Measurements from ENCODE around the gene CDC26. TPM values are rescaled to one million over a fixed set of nuclear protein-coding genes. Genes with fewer than 3 reads are reported as not detected.

The CDC26 gene
- total RNA-seq, 3 donors from 2014 or later: 19.3 to 45.8 (median 25.9) TPM

GRCh38 chr9:113293285-113293878 is 18.0 kb upstream of the CDC26 start:
- Histone ChIP-seq H3K4me1 (ENCODE audit: low read depth) (no peaks in the 10 kb centered on the region), H3K36me3 (ENCODE audit: low read depth) (peaks cover 11% of the 10 kb centered on the region), H3K4me3 (no peak overlapping the region), H3K9me3 (no peaks in the 10 kb centered on the region)
- intact Hi-C loops (cut with DNase I, micrococcal nuclease): no loop called here
- TF ChIP-seq CTCF (IDR thresholded peaks at IDR 0.05): no peak
- DNase-seq (no peak), ATAC-seq (no peak)

- DNase-seq (no peak), ATAC-seq (no peak)
- H3K36me3 ChIP-seq (ENCODE audit: low read depth): peaks cover 17% of the 10 kb centered on the region
- TF ChIP-seq CTCF (IDR thresholded peaks at IDR 0.05): no peak
- no peak overlapping the region for H3K4me3 ChIP-seq
- no peaks in the 10 kb centered on the region for H3K9me3 ChIP-seq
- intact Hi-C loops (cut with DNase I, micrococcal nuclease): no loop called here
- H3K4me1 ChIP-seq (ENCODE audit: low read depth): no peaks in the 10 kb centered on the region
These were observed 14.8 kb upstream of the CDC26 start for GRCh38 chr9:113290052-113290607.

- no peak for TF ChIP-seq CTCF (IDR thresholded peaks at IDR 0.05)
- H3K9me3 ChIP-seq: no peaks in the 10 kb centered on the region
- ATAC-seq (peak; percentile 97), DNase-seq (peak in 1 of 3 donors; percentile 76)
- no peak overlapping the region for H3K4me3 ChIP-seq
- intact Hi-C loops (cut with DNase I, micrococcal nuclease): no loop called here
- no peaks in the 10 kb centered on the region for H3K4me1 ChIP-seq (ENCODE audit: low read depth)
- H3K36me3 ChIP-seq (ENCODE audit: low read depth): peaks cover 17% of the 10 kb centered on the region
These were observed 13.7 kb upstream of the CDC26 start for GRCh38 chr9:113289091-113289490.

GRCh38 chr9:113281356-113281755 is 6.0 kb upstream of the CDC26 start:
- ATAC-seq (no peak), DNase-seq (no peak)
- no peak for TF ChIP-seq CTCF (IDR thresholded peaks at IDR 0.05)
- Histone ChIP-seq H3K4me1 (ENCODE audit: low read depth) (peaks cover 5% of the 10 kb centered on the region), H3K36me3 (ENCODE audit: low read depth) (no peaks in the 10 kb centered on the region), H3K9me3 (no peaks in the 10 kb centered on the region), H3K4me3 (no peak overlapping the region)
- intact Hi-C loops (cut with DNase I, micrococcal nuclease): no loop called here

GRCh38 chr9:113278840-113279239 is 3.5 kb upstream of the CDC26 start:
- TF ChIP-seq CTCF (IDR thresholded peaks at IDR 0.05): no peak
- Histone ChIP-seq H3K9me3 (no peaks in the 10 kb centered on the region), H3K4me3 (no peak overlapping the region), H3K4me1 (ENCODE audit: low read depth) (peaks cover 15% of the 10 kb centered on the region), H3K36me3 (ENCODE audit: low read depth) (peaks cover 3% of the 10 kb centered on the region)
- intact Hi-C loops (cut with DNase I, micrococcal nuclease): loop anchor here in 1 of 2 donors (5.0 to 10.0 kb wide), 2 partner anchors 57 to 136 kb away; partner anchors contain the start of genes C9orf43, FKBP15, POLE3 and SLC31A1
- no peak for DNase-seq
- no peak for ATAC-seq
